PC-9 (cell line): Measurements from ENCODE around the gene FGD2.

Source experiments
- EZH2 ChIP-seq: fragments of 200-600 bp; sonication (generic); IDR thresholded peaks from 2 replicates; pipeline ENCODE4 v1.8.0; 2017; ENCODE audit warnings: antibody characterized with exemption, low read depth
- TF ChIP-seq, protein P1 (sequence below): fragments of 200-600 bp; sonication (generic); conservative IDR thresholded peaks from 2 replicates; pipeline ENCODE4 v1.6.1; 2017; ENCODE audit warnings: mixed run types, antibody characterized with exemption, mild to moderate bottlenecking, moderate library complexity

DNA sequence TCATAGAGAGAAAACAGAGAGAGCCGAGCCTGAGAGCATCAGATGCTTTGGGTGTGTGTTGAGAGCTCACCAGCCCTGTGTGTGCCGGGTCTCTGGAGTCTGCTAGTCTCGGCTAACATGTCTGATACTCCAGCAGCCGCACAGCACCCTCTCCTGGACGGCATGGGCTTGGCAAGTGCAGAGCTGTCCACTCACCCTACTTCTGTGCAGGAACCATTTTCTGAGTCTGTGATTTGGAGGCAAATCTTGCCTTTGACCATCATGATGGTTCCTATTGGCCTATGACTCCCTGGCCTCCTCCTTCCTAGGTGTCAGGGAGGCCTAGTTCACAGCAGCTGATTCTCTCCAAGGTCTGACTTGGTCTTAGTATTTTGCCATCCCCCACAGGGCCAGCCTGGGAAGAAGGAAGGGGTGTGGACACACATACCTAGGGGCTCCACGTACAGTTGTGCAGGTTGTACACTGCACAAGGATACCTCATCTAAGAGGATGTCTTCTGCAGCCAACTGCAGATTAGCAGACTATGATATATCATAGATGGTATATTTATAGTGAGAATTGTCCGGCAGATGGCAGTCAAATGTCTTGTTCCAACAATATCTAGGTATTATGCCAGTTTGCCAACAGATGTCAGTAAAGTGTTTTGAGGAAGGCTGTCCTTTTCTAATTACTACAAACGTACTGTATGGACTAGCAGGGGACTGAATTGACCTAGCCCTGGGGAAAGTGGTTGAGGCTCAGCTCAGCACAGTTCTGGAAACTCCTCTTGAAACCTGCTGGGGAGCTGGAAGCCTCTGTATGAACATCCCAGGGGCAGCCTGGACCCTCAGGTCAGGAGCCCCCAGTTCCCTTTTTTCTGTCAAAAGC, 13.0 kb downstream of the FGD2 start:
- TF ChIP-seq, protein P1, sequence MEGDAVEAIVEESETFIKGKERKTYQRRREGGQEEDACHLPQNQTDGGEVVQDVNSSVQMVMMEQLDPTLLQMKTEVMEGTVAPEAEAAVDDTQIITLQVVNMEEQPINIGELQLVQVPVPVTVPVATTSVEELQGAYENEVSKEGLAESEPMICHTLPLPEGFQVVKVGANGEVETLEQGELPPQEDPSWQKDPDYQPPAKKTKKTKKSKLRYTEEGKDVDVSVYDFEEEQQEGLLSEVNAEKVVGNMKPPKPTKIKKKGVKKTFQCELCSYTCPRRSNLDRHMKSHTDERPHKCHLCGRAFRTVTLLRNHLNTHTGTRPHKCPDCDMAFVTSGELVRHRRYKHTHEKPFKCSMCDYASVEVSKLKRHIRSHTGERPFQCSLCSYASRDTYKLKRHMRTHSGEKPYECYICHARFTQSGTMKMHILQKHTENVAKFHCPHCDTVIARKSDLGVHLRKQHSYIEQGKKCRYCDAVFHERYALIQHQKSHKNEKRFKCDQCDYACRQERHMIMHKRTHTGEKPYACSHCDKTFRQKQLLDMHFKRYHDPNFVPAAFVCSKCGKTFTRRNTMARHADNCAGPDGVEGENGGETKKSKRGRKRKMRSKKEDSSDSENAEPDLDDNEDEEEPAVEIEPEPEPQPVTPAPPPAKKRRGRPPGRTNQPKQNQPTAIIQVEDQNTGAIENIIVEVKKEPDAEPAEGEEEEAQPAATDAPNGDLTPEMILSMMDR = peak; percentile 90
- TF ChIP-seq EZH2 = no peak
